Endothelial cell of umbilical vein (primary cell): ENCODE data around the gene RHCE. TPM values are rescaled to one million over a fixed set of nuclear protein-coding genes. Genes with fewer than 3 reads are reported as not detected.

ENCODE experiments used
- BruUV-seq: library from RNA; stranded (reverse); fragments of 400-500 nt; replicated peaks from 2 replicates; lab custom pipeline; 2021; lab: Mats Ljungman, UMichigan
- CTCF ChIA-PET: fragments of 300-600, 350-600 bp; sonication (Branson Sonifier 250); formaldehyde crosslinking; loops from one replicate; lab custom pipeline; 2021; ENCODE audit warnings: antibody characterized with exemption, inconsistent platforms; lab: Charles Lee
- POLR2A ChIA-PET: fragments of 300-600, 350-600 bp; sonication (Branson Sonifier 250); formaldehyde crosslinking; loops from one replicate; lab custom pipeline; 2021; ENCODE audit warnings: antibody characterized with exemption, inconsistent platforms; lab: Charles Lee
- DNase-seq: peaks from one replicate; pipeline ENCODE4 v3.0.0-alpha.2; 2011; ENCODE audit warnings: low read depth, low spot score
- FAIRE-seq: peaks from 2 replicates; lab custom pipeline; 2011; peaks lifted over from hg19 to GRCh38; lab: Jason Lieb, UNC
- H2AFZ ChIP-seq: 2 replicates; pipeline ENCODE4 v1.6.0; 2012; ENCODE audit warnings: low read depth, low read length, control low read depth, inconsistent platforms
- H3K27ac ChIP-seq: 2 replicates; pipeline ENCODE4 v1.5.1; 2011; ENCODE audit warnings: low read depth, mild to moderate bottlenecking, control low read depth, low read length, moderate library complexity; ENCODE audit not compliant: insufficient read depth
- H3K27me3 ChIP-seq, 2 experiments: 2 replicates each; pipeline versions ENCODE4 v1.6.0 to v1.6.1; 2011; ENCODE audit warnings: low read length in 2 of 2, mixed read lengths in 1 of 2; ENCODE audit not compliant: control insufficient read depth in 2 of 2, insufficient read depth in 2 of 2
- H3K36me3 ChIP-seq, 2 experiments: 2 replicates in 1 of 2; 3 replicates in 1 of 2; pipeline ENCODE4 v1.5.1; 2011; ENCODE audit warnings: low read length in 2 of 2, mild to moderate bottlenecking in 1 of 2, moderate library complexity in 1 of 2; ENCODE audit not compliant: control insufficient read depth in 2 of 2, insufficient read depth in 2 of 2; ENCODE audit errors: extremely low read depth in 1 of 2
- H3K4me1 ChIP-seq: 3 replicates; pipeline ENCODE4 v1.5.1; 2011; ENCODE audit warnings: mild to moderate bottlenecking, low read length; ENCODE audit not compliant: control insufficient read depth, insufficient read depth; ENCODE audit errors: extremely low read depth
- H3K4me2 ChIP-seq: 2 replicates; pipeline ENCODE4 v1.6.1; 2011; ENCODE audit warnings: low read length, control low read depth, mixed read lengths; ENCODE audit not compliant: insufficient read depth
- H3K4me3 ChIP-seq, 3 experiments: fragments of 200-600 bp in 1 of 3; sonication (generic), shearing (Covaris generic) in 1 of 3; replicated peaks in 1 of 3; 2 replicates each; pipeline ENCODE4 v1.5.1; 2011 to 2016; ENCODE audit warnings: control low read depth in 3 of 3, low read length in 3 of 3, mild to moderate bottlenecking in 2 of 3, inconsistent platforms in 1 of 3, low read depth in 1 of 3, moderate library complexity in 1 of 3; ENCODE audit not compliant: insufficient read depth in 1 of 3
- H3K79me2 ChIP-seq: 2 replicates; pipeline ENCODE4 v1.6.0; 2012; ENCODE audit warnings: low read length, inconsistent platforms; ENCODE audit not compliant: control insufficient read depth, insufficient read depth
- H3K9ac ChIP-seq: replicated peaks from 2 replicates; pipeline ENCODE3; 2011; ENCODE audit warnings: low read length, control low read depth; ENCODE audit not compliant: insufficient read depth; ENCODE audit errors: extremely low read depth
- H3K9me1 ChIP-seq: replicated peaks from 3 replicates; pipeline ENCODE4 v1.6.0; 2011; ENCODE audit warnings: mild to moderate bottlenecking, low read length; ENCODE audit not compliant: control insufficient read depth, insufficient read depth; ENCODE audit errors: extremely low read depth
- H3K9me3 ChIP-seq: replicated peaks from 2 replicates; pipeline ENCODE4 v1.5.1; 2012; ENCODE audit warnings: low read length, inconsistent platforms; ENCODE audit not compliant: control insufficient read depth, insufficient read depth
- H4K20me1 ChIP-seq: replicated peaks from 2 replicates; pipeline ENCODE3; 2011; ENCODE audit warnings: mild to moderate bottlenecking, low read length; ENCODE audit not compliant: control insufficient read depth, insufficient read depth; ENCODE audit errors: extremely low read depth
- EZH2 ChIP-seq: IDR thresholded peaks from 2 replicates; pipeline ENCODE4 v1.6.1; 2012; ENCODE audit warnings: borderline replicate concordance, low read depth, mild to moderate bottlenecking, moderate library complexity, low read length, inconsistent platforms; ENCODE audit not compliant: severe bottlenecking
- FOS ChIP-seq: IDR thresholded peaks from 2 replicates; pipeline ENCODE4 v1.6.1; 2011; ENCODE audit warnings: mild to moderate bottlenecking, low read length, moderate library complexity, borderline replicate concordance; ENCODE audit not compliant: insufficient read depth
- GATA2 ChIP-seq: IDR thresholded peaks from 2 replicates; pipeline ENCODE4 v1.7.0; 2011; ENCODE audit warnings: low read depth, mild to moderate bottlenecking, moderate library complexity, mixed read lengths, low read length; ENCODE audit not compliant: insufficient read length, insufficient read depth
- JUN ChIP-seq: IDR thresholded peaks from 2 replicates; pipeline ENCODE4 v1.6.1; 2011; ENCODE audit warnings: borderline replicate concordance, low read depth; ENCODE audit not compliant: insufficient read length, insufficient read depth
- MYC ChIP-seq: IDR thresholded peaks from one replicate; pipeline ENCODE4 v1.6.1; 2011; ENCODE audit warnings: mild to moderate bottlenecking, low read depth, low read length
- POLR2A ChIP-seq: IDR thresholded peaks from 2 replicates; pipeline ENCODE4 v1.6.1; 2012; ENCODE audit warnings: low read depth, mild to moderate bottlenecking, control low read depth, low read length
- POLR2AphosphoS5 ChIP-seq: IDR thresholded peaks from 2 replicates; pipeline ENCODE4 v1.6.1; 2012; ENCODE audit warnings: low read depth, mild to moderate bottlenecking, control low read depth, low read length, moderate library complexity; ENCODE audit not compliant: insufficient read depth
- dilution Hi-C: fragments of 300-500 bp; cut with MboI; formaldehyde crosslinking; loops from one replicate; pipeline ENCODE4 v1.15.0; 2019; ENCODE audit warnings: low sequenced_read_pairs; ENCODE audit not compliant: extremely low pct_ligation_motif_present
- intact Hi-C: fragments of 100-400 bp; cut with micrococcal nuclease; formaldehyde crosslinking; loops from one replicate; pipeline ENCODE4 v1.10.0; 2022
- polyA plus RNA-seq, 4 experiments: library from polyadenylated mRNA; depleted of rRNA in 3 of 4; stranded (reverse) in 3 of 4; unstranded in 1 of 4; fragments of >200 nt; gene quantifications; 2 replicates each; pipeline versions ENCODE4 v1.2.1 to v1.2.3, GENCODE V29; 2011 to 2012; ENCODE audit warnings: missing spikeins in 1 of 4
- total RNA-seq: library from RNA; stranded (reverse); gene quantifications from 2 replicates; pipeline ENCODE4 v1.2.3, GENCODE V29; 2021
- TF ChIP-seq, protein P1 (sequence below): IDR thresholded peaks from 2 replicates; pipeline ENCODE4 v1.6.1; 2011; ENCODE audit not compliant: insufficient read depth, insufficient read length
- TF ChIP-seq, protein P2 (sequence below), 2 donors: IDR thresholded peaks; 1 replicate in 1 of 2; 2 replicates in 1 of 2; pipeline ENCODE4 v1.5.1; 2011; ENCODE audit warnings: low read length in 2 of 2, mild to moderate bottlenecking in 2 of 2, moderate library complexity in 2 of 2, control low read depth in 1 of 2, inconsistent platforms in 1 of 2, low read depth in 1 of 2; ENCODE audit not compliant: insufficient read depth in 1 of 2; ENCODE audit errors: extremely low read depth in 1 of 2

Gene RHCE
- total and polyA plus RNA-seq, 2 donors (not counting 3 experiments of a cell fraction or from before 2014, with no cell fraction given), result 0.07 TPM; not detected in 1

DNA sequence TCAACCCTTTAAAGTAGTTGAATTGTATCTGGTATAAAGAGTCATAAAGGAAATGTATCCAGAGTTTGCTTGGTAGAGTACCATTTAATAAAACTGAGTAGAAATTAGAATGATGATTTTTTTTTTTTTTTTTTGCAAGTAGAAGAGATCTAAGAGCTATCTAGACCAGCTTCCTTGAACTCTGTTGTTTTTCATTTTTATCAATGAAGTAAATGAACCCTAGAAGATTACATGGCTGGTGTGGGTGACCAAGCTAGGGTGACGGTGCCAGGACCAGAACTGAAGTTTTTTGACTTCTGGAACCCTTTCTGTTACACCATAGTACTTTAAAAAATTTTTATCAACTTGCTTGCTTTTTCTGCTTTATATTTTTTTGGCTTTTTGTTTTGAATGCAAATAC is 47.0 kb upstream of the RHCE start:
- no peak overlapping the region for H3K27ac ChIP-seq
- CTCF ChIA-PET, result interaction anchor here (1.0 kb wide), 2 partner anchors 17 to 105 kb away, joined by 3 to 4 read pairs; no protein-coding TSS in a partner anchor

More for the DNA sequence above, 47.0 kb upstream of the RHCE start:
- Histone ChIP-seq H3K9me1 (no peaks in the 10 kb centered on the region), H3K9me3 (no peaks in the 10 kb centered on the region), H3K4me1 (peaks cover 18% of the 10 kb centered on the region), H2AFZ (no peak overlapping the region), H3K4me3 (no peak overlapping the region), H3K36me3 (no peaks in the 10 kb centered on the region), H3K79me2 (peaks cover 30% of the 10 kb centered on the region), H3K4me2 (no peak overlapping the region), H4K20me1 (no peaks in the 10 kb centered on the region), H3K9ac (no peak overlapping the region), H3K27me3 (no peaks in the 10 kb centered on the region)
- POLR2A ChIA-PET, result no interaction called here
- no TSS peak for BruUV-seq
- dilution Hi-C loops (no loop called here), intact Hi-C loops (no loop called here)
- DNase-seq, result no peak
- TF ChIP-seq MYC (no peak), POLR2AphosphoS5 (no peak), JUN (no peak), EZH2 (no peak), POLR2A (no peak), FOS (no peak), GATA2 (no peak)
- TF ChIP-seq, protein P1, sequence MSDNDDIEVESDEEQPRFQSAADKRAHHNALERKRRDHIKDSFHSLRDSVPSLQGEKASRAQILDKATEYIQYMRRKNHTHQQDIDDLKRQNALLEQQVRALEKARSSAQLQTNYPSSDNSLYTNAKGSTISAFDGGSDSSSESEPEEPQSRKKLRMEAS, result no peak
- TF ChIP-seq, protein P2, sequence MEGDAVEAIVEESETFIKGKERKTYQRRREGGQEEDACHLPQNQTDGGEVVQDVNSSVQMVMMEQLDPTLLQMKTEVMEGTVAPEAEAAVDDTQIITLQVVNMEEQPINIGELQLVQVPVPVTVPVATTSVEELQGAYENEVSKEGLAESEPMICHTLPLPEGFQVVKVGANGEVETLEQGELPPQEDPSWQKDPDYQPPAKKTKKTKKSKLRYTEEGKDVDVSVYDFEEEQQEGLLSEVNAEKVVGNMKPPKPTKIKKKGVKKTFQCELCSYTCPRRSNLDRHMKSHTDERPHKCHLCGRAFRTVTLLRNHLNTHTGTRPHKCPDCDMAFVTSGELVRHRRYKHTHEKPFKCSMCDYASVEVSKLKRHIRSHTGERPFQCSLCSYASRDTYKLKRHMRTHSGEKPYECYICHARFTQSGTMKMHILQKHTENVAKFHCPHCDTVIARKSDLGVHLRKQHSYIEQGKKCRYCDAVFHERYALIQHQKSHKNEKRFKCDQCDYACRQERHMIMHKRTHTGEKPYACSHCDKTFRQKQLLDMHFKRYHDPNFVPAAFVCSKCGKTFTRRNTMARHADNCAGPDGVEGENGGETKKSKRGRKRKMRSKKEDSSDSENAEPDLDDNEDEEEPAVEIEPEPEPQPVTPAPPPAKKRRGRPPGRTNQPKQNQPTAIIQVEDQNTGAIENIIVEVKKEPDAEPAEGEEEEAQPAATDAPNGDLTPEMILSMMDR (IDR thresholded peaks at IDR 0.05; ENCODE audit: extremely low read depth in 1 of 2, insufficient read depth in 1 of 2, low read depth in 1 of 2, low read length in 2 of 2), result no peak
- no peak for FAIRE-seq
